WTC11 (cell line): ENCODE measurements around the gene PLEKHM1. TPM values are rescaled to one million over a fixed set of nuclear protein-coding genes. Genes with fewer than 3 reads are reported as not detected.
A peak's percentile ranks its signal among the peaks of the same experiment; 100 is the strongest.
"Not testable (repeated sequence)": the region's sequence is repeated elsewhere in the genome, so short reads cannot be mapped to it uniquely, and the experiment has no call there.

Source experiments
- ATAC-seq: fragments of 200-7000 bp; cut with Tn5 transposase; 2 replicates; pipeline ENCODE4 v1.10.0; 2021; ENCODE audit warnings: mild to moderate bottlenecking, moderate library complexity
- Bru-seq: library from RNA; stranded (reverse); fragments of 400-500 nt; gene quantifications from one replicate; lab custom pipeline; 2021; lab: Mats Ljungman, UMichigan
- CTCF ChIA-PET: fragments of 300-600 bp; sonication (Branson Sonifier 250); formaldehyde crosslinking; loops from one replicate; lab custom pipeline; 2021; ENCODE audit warnings: antibody characterized with exemption; lab: Charles Lee
- POLR2A ChIA-PET: fragments of 350-600 bp; sonication (Branson Sonifier 250); formaldehyde crosslinking; loops from one replicate; lab custom pipeline; 2021; ENCODE audit warnings: antibody characterized with exemption; lab: Charles Lee
- DNase-seq: peaks from one replicate; pipeline ENCODE4 v3.0.0; 2021; ENCODE audit warnings: low spot score
- H3K27ac Mint-ChIP-seq: 2 replicates; pipeline ENCODE4 v1.8.0; 2021; ENCODE audit warnings: mixed read lengths
- H3K27me3 Mint-ChIP-seq: 2 replicates; pipeline ENCODE4 v1.8.0; 2021; ENCODE audit warnings: low read depth, mild to moderate bottlenecking, moderate library complexity, mixed read lengths
- H3K36me3 Mint-ChIP-seq: 2 replicates; pipeline ENCODE4 v1.8.0; 2021; ENCODE audit warnings: mixed read lengths
- H3K4me1 Mint-ChIP-seq: 2 replicates; pipeline ENCODE4 v1.8.0; 2022; ENCODE audit warnings: mixed read lengths
- H3K4me3 Mint-ChIP-seq: 2 replicates; pipeline ENCODE4 v1.8.0; 2021; ENCODE audit warnings: mild to moderate bottlenecking, moderate library complexity, mixed read lengths
- H3K9me3 Mint-ChIP-seq: 2 replicates; pipeline ENCODE4 v1.8.0; 2021; ENCODE audit warnings: mixed read lengths
- FOXK1 ChIP-seq: sonication (generic); formaldehyde crosslinking; IDR thresholded peaks from 2 replicates; pipeline ENCODE4 v1.8.0; 2022; ENCODE audit warnings: mild to moderate bottlenecking, moderate library complexity, missing genetic modification reagents
- GABPB1 ChIP-seq: sonication (generic); formaldehyde crosslinking; IDR thresholded peaks from 2 replicates; pipeline ENCODE4 v1.8.1; 2023; ENCODE audit warnings: mild to moderate bottlenecking, missing genetic modification reagents
- MAX ChIP-seq: sonication (generic); formaldehyde crosslinking; IDR thresholded peaks from 2 replicates; pipeline ENCODE4 v1.8.0; 2022; ENCODE audit warnings: mild to moderate bottlenecking, missing genetic modification reagents
- SP1 ChIP-seq: sonication (generic); formaldehyde crosslinking; conservative IDR thresholded peaks from 2 replicates; pipeline ENCODE4 v1.8.1; 2022; ENCODE audit warnings: missing genetic modification reagents
- ZBTB21 ChIP-seq: sonication (generic); formaldehyde crosslinking; IDR thresholded peaks from 2 replicates; pipeline ENCODE4 v1.8.1; 2023; ENCODE audit warnings: mild to moderate bottlenecking, missing genetic modification reagents, borderline replicate concordance
- long read RNA-seq, 3 experiments: library from RNA in 1 of 3; library from capped mRNA in 1 of 3; library from polyadenylated mRNA in 1 of 3; unstranded in 2 of 3; stranded (forward) in 1 of 3; transcript quantifications; one replicate each; pipeline ENCODE4 v2.0.0, GENCODE V29; 2021
- total RNA-seq: library from RNA; stranded (reverse); gene quantifications from 3 replicates; pipeline ENCODE4 v1.2.3, GENCODE V29; 2021

The PLEKHM1 gene
- total RNA-seq = 15.8 to 19.6 TPM (median 17.2 TPM) in 3 replicates
- Bru-seq, nascent RNA = percentile 50 among the genes with signal in this experiment
- long read RNA-seq, experiment 1, full-length matches to known transcripts = 21 of 45 reads
- long read RNA-seq, experiment 1, partial matches to known transcripts = 17 of 45 reads
- long read RNA-seq, experiment 1, other reads (novel, unspliced or antisense) = 7 of 45 reads
- long read RNA-seq, experiment 2, full-length matches to known transcripts = 2 of 7 reads
- long read RNA-seq, experiment 2, partial matches to known transcripts = 1 of 7 reads
- long read RNA-seq, experiment 2, other reads (novel, unspliced or antisense) = 4 of 7 reads
- long read RNA-seq, experiment 3 = 0 reads

- H3K4me1 Mint-ChIP-seq, H3K27me3 Mint-ChIP-seq, POLR2A ChIA-PET, H3K36me3 Mint-ChIP-seq, H3K9me3 Mint-ChIP-seq: not testable (repeated sequence)
- peak; percentile 98 for ATAC-seq
- peak within 1 kb of the TSS; percentile 93 for H3K27ac Mint-ChIP-seq
- TF ChIP-seq SP1 (CRISPR knock-in tag) (peak; percentile 75), ZBTB21 (CRISPR knock-in tag) (0 out of 2 replicates have a peak, but pooled peaks have one; percentile 22), GABPB1 (CRISPR knock-in tag) (peak; percentile 29; the same call in 1 of the 2 replicates), FOXK1 (CRISPR knock-in tag) (peak; percentile 81), MAX (CRISPR knock-in tag) (0 out of 2 replicates have a peak, but pooled peaks have one; percentile 27)
- DNase-seq = peak; percentile 82
- H3K4me3 Mint-ChIP-seq = peak within 1 kb of the TSS; percentile 84
- CTCF ChIA-PET = interaction anchor here (1.4 kb wide), 1 partner anchor 62 kb away, joined by 9 read pairs; no protein-coding TSS in a partner anchor
Observed at GRCh38 chr17:45490615-45491433, at the start of gene PLEKHM1. Gene PLEKHM1, minus strand, starts transcription at chr17:45490721. Its CDS starts 8,237 bp downstream, at chr17:45482484.

DNA sequence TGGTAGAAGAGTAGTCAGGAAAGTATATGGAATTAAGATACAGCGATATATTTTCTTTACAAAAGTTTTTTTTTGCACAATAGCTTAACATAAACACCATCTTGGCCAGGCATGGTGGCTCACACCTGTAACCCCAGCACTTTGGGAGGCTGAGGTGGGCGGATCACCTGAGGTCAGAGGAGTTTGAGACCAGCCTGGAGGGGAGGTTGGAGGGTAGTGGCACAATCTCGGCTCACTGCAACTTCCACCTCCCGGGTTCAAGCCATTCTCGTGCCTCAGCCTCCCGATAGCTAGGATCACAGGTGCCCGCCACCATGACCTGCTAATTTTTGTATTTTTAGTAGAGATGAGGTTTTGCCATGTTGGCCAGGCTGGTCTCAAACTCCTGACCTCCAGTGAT lies 47.6 kb upstream of the PLEKHM1 start:
- H3K27me3 Mint-ChIP-seq, H3K4me1 Mint-ChIP-seq, CTCF ChIA-PET, H3K9me3 Mint-ChIP-seq, H3K4me3 Mint-ChIP-seq, DNase-seq, H3K27ac Mint-ChIP-seq, H3K36me3 Mint-ChIP-seq, POLR2A ChIA-PET, ATAC-seq: not testable (repeated sequence)

GRCh38 chr17:45506072-45506471 lies 15.6 kb upstream of the PLEKHM1 start:
- H3K9me3 Mint-ChIP-seq, H3K4me3 Mint-ChIP-seq, DNase-seq, POLR2A ChIA-PET, H3K36me3 Mint-ChIP-seq, H3K27ac Mint-ChIP-seq, H3K27me3 Mint-ChIP-seq, ATAC-seq: not testable (repeated sequence)
- CTCF ChIA-PET = interaction anchor here (0.6 kb wide), 1 partner anchor 197 kb away, joined by 3 read pairs; no protein-coding TSS in a partner anchor
- peaks cover 22% of the 10 kb centered on the region for H3K4me1 Mint-ChIP-seq

DNA sequence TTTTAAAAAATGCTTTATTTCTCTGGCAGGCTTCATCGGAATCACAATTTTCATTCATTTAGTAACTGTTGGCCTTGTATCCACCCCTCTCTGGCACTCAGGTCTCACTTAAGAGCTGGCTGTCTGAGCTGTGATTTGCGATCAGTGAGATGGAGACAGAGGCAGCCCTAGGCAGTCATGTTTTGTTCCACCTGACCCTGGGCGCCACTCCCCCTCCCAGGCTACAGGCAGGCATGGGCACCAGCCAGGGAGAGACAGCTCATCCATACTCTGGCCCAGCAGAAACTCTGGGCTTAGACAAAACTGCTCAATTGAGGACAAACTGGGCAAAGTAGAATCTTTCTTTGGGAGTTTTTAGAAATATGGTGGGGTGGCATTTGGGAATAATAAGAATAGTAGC lies 14.7 kb upstream of the PLEKHM1 start:
- H3K27ac Mint-ChIP-seq, POLR2A ChIA-PET, H3K9me3 Mint-ChIP-seq, CTCF ChIA-PET, DNase-seq, H3K36me3 Mint-ChIP-seq, H3K27me3 Mint-ChIP-seq, H3K4me3 Mint-ChIP-seq: not testable (repeated sequence)
- H3K4me1 Mint-ChIP-seq = peaks cover 24% of the 10 kb centered on the region
- peak; percentile 40 for ATAC-seq

DNA sequence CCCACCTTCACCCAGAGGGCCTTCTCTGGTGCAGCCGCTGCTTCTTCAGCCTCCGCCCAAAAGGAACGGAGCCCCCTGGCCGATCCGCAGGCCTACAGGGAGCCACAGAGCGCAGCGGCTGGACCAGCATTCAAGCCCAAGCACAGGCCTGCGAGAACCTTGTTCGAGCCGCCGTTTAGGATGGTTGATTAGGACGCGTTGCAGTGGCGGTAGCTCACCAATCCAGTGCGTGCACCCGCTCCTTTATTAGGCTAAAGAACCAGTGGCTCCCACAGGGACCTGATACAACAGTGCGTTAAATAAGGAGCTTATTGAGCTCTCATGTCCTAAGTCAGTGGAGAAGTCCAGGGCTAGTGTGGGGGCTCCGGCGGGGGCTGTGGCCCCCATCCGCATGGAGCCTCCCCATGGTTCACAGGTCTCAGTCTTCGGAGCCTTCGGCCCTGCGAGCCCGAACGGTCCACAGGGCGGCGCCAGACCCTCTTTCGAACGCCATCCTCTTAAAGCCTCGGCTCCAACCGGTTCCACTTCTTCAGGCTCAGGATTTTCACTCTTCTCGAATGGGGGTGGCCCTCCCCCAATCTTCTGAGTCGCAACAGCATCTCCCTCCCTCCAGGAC lies 10.7 kb upstream of the PLEKHM1 start:
- H3K27me3 Mint-ChIP-seq, H3K9me3 Mint-ChIP-seq, H3K4me1 Mint-ChIP-seq, H3K27ac Mint-ChIP-seq, H3K36me3 Mint-ChIP-seq, POLR2A ChIA-PET: not testable (repeated sequence)
- peak overlapping the region; percentile 31; the same call in 1 of the 2 replicates for H3K4me3 Mint-ChIP-seq
- DNase-seq = peak; percentile 46
- peak; percentile 89 for ATAC-seq
- CTCF ChIA-PET = interaction anchor here (0.6 to 0.7 kb wide), 2 partner anchors 139 to 166 kb away, joined by 3 read pairs; no protein-coding TSS in a partner anchor

DNA sequence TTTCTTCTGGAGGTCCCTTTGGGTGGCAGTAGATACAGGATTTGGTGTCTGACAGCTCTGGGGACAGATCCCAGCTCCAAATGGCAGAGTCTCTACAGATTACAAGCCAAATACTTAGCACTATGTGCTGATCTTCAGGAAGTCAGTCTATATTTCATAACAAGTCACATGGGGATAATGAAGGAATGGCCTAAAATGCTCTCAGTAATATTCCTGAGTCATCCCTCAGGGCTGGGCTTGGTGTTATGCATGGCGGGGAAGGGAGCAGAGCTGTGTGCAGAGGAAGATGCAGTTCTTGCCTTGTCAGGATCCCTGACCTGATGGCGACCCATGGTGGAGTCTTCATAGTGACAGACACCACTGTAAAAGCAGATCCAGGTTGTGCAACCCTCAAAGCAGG lies 10.0 kb upstream of the PLEKHM1 start:
- CTCF ChIA-PET = interaction anchor here (0.6 kb wide), 1 partner anchor 140 kb away, joined by 3 read pairs; no protein-coding TSS in a partner anchor
- DNase-seq, POLR2A ChIA-PET, H3K27ac Mint-ChIP-seq, H3K27me3 Mint-ChIP-seq, H3K4me1 Mint-ChIP-seq, ATAC-seq, H3K4me3 Mint-ChIP-seq, H3K9me3 Mint-ChIP-seq, H3K36me3 Mint-ChIP-seq: not testable (repeated sequence)

GRCh38 chr17:45499208-45499607 lies 8.7 kb upstream of the PLEKHM1 start:
- POLR2A ChIA-PET, H3K4me1 Mint-ChIP-seq, H3K36me3 Mint-ChIP-seq, ATAC-seq, DNase-seq, H3K9me3 Mint-ChIP-seq, H3K27ac Mint-ChIP-seq, CTCF ChIA-PET, H3K4me3 Mint-ChIP-seq, H3K27me3 Mint-ChIP-seq: not testable (repeated sequence)

DNA sequence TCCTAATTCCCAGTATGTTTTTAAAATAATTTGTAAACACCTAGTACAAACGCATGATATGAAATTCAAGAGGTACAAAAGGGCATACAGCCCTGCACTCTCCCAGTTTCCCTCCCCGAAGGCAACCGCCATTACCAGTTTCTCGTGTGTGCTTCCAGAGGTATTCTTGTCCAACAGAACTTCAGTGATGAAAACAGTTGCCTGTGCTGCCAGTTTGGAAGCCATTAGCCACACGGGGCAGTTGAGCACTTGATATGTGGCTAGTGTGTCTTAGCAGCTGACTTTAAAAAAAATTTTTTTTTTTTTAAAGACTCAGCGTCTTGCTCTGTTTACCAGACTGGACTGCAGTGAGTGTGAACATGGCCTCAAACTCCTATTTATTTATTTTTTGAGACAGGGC lies 7.9 kb upstream of the PLEKHM1 start:
- ATAC-seq, DNase-seq, H3K27me3 Mint-ChIP-seq, H3K9me3 Mint-ChIP-seq, POLR2A ChIA-PET, H3K27ac Mint-ChIP-seq, H3K4me3 Mint-ChIP-seq, H3K4me1 Mint-ChIP-seq, H3K36me3 Mint-ChIP-seq, CTCF ChIA-PET: not testable (repeated sequence)

- DNase-seq, ATAC-seq, H3K27me3 Mint-ChIP-seq, H3K27ac Mint-ChIP-seq, CTCF ChIA-PET, POLR2A ChIA-PET, H3K4me3 Mint-ChIP-seq, H3K9me3 Mint-ChIP-seq, H3K4me1 Mint-ChIP-seq, H3K36me3 Mint-ChIP-seq: not testable (repeated sequence)
Observed at GRCh38 chr17:45497449-45497848, 6.9 kb upstream of the PLEKHM1 start.

- H3K9me3 Mint-ChIP-seq, DNase-seq, H3K4me3 Mint-ChIP-seq, POLR2A ChIA-PET, H3K4me1 Mint-ChIP-seq, CTCF ChIA-PET, ATAC-seq, H3K27me3 Mint-ChIP-seq, H3K36me3 Mint-ChIP-seq, H3K27ac Mint-ChIP-seq: not testable (repeated sequence)
Observed at GRCh38 chr17:45496507-45496906, 6.0 kb upstream of the PLEKHM1 start.
